Ovary (tissue), 3 donors: Measurements from ENCODE around the gene FASTK.

ENCODE experiments used
- CTCF ChIP-seq, 3 donors: fragments of 450-650 bp in 2 of 3; fragments of 200-600 bp in 1 of 3; IDR thresholded peaks; one replicate each; pipeline versions ENCODE4 v1.5.1 to v1.8.0; 2016 to 2022; ENCODE audit warnings: antibody characterized with exemption in 3 of 3, mild to moderate bottlenecking in 1 of 3
- EP300 ChIP-seq: sonication (generic); formaldehyde crosslinking; IDR thresholded peaks from one replicate; pipeline ENCODE4 v1.6.1; 2017; ENCODE audit warnings: antibody characterized with exemption
- POLR2A ChIP-seq: fragments of 450-650 bp; IDR thresholded peaks from one replicate; pipeline ENCODE4 v1.6.1; 2017; ENCODE audit warnings: antibody characterized with exemption, mild to moderate bottlenecking, moderate library complexity
- donor health status: DM: no; HTN: no; CAD: no.

- TF ChIP-seq CTCF (IDR thresholded peaks at IDR 0.05) (no peak), POLR2A (no peak), EP300 (no peak)
Observed at GRCh38 chr7:151032936-151033863, 47.4 kb downstream of the FASTK start.
